GM12865 (cell line): Measurements from ENCODE around the gene EML1.

ENCODE experiments used
- DNase-seq: peaks from one replicate; pipeline ENCODE4 v3.0.0; 2010; ENCODE audit warnings: low read depth
- H3K4me3 ChIP-seq: 2 replicates; pipeline ENCODE4 v1.5.1; 2011; ENCODE audit warnings: mild to moderate bottlenecking, low read depth, low read length, control low read depth
- TF ChIP-seq, protein P1 (sequence below): IDR thresholded peaks from 2 replicates; pipeline ENCODE4 v1.5.1; 2011; ENCODE audit warnings: low read length, control low read depth, low read depth, inconsistent platforms; ENCODE audit not compliant: insufficient read depth; ENCODE audit errors: missing control alignments

The EML1 gene

DNA sequence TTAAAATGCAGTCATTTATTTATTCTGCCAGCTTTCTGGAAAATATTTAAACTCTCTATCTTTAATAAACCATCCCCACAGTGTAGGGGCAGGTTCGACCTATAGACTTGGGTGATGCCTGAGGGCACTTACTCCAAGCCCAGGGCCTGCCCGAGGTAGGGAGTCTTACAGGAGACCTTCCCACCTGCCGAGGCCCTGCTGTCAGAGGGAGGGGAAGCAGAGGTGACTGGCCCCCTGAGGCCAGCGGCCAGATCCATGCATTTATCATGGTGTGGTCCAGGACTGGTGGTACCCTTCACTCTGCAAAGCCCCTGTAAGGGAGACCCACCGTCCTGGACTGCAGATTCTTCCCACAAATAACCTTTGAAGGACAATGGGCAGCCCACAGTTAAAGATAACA is 7.6 kb downstream of the EML1 start:
- no peak for DNase-seq
- TF ChIP-seq, protein P1, sequence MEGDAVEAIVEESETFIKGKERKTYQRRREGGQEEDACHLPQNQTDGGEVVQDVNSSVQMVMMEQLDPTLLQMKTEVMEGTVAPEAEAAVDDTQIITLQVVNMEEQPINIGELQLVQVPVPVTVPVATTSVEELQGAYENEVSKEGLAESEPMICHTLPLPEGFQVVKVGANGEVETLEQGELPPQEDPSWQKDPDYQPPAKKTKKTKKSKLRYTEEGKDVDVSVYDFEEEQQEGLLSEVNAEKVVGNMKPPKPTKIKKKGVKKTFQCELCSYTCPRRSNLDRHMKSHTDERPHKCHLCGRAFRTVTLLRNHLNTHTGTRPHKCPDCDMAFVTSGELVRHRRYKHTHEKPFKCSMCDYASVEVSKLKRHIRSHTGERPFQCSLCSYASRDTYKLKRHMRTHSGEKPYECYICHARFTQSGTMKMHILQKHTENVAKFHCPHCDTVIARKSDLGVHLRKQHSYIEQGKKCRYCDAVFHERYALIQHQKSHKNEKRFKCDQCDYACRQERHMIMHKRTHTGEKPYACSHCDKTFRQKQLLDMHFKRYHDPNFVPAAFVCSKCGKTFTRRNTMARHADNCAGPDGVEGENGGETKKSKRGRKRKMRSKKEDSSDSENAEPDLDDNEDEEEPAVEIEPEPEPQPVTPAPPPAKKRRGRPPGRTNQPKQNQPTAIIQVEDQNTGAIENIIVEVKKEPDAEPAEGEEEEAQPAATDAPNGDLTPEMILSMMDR = no peak
- H3K4me3 ChIP-seq = no peak overlapping the region

DNA sequence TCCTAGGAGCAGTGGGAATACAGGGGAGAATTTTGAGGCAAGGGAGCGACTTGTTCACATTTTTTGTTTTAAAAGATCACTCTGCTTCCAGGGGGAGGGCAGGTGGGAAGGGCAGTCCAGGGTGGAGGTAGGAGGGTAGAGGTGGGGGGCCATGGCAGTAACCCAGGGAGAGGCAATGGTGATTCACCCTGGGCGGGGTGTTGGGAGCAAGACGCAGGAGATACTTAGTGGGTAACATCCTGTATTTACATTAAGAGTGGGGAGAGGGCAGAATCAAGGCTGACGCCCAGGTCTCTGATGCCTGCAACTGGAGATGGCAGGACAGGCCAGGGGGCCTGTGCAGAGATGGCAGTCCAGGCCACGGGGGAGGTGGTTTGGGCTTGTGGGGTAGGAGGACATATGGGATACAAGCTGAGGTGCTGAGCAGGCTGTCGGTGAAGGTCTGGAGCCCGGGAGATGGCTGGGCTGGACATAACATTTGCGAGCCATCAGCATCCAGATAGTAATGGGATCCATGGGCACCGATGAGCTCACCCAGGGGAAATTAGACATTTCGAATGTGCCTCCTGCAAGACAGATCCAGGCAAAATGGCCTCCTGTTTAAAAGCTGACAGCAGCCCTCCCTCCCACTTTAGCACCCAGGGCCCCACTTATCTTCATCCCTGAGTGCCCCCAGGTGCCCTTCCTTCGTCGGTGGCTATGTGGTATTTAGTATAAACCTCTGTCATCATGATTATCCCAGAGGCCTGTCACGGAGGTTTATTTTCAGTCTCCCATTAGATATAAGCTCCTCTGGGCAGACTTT is 9.3 kb downstream of the EML1 start:
- no peak for DNase-seq
- TF ChIP-seq, protein P1 = no peak
- H3K4me3 ChIP-seq = no peak overlapping the region

DNA sequence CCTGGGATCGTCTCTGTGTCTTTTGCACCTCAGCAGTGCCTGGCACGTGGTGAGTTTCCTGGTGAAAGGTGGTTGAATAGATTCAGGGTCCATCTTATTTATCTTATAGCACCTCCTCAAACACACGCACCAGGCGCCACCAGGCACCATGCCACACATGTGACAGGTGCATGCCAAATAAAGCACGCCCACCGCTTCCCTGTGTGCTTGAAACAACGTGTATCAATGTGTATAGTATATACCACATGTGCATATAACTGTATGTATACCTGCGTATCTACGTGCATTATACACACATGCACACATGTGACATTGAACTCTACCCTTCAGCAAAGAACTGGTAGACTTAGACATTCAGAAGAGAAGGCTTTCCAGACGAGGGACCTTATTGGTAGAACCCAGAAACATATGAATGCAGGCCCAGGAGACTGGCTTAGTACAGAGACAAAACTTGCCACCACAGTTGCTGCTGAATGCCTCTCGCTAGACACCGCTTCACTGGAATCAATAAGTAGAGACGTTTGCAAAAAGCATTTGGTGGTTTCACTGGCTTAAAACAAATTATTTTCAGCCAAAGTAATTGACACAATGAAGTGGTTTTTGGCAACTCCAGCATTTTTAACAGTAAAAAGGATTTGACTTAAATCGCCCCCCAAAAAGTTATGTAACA is 10.0 kb downstream of the EML1 start:
- H3K4me3 ChIP-seq = no peak overlapping the region
- no peak for DNase-seq
- TF ChIP-seq, protein P1 = no peak

DNA sequence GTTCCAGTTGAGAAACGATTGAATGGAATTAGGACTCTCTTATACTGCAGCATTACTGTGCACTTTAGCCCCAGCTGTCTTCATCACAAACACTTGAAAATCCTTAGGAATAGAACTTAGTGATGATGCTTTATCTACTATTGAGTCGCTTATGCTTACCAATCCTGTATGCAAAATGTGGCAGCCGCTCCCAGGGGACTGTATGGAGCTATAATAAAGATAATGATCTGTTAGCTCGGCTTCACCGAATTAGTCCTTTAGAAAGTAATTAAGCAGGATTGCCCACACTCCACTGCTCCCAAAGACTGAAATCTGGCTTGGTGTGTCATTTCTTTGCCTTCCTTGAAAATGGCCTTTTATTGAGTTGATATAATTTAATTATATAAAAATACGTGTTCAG is 10.6 kb downstream of the EML1 start:
- no peak overlapping the region for H3K4me3 ChIP-seq
- no peak for DNase-seq
- TF ChIP-seq, protein P1 = no peak

DNA sequence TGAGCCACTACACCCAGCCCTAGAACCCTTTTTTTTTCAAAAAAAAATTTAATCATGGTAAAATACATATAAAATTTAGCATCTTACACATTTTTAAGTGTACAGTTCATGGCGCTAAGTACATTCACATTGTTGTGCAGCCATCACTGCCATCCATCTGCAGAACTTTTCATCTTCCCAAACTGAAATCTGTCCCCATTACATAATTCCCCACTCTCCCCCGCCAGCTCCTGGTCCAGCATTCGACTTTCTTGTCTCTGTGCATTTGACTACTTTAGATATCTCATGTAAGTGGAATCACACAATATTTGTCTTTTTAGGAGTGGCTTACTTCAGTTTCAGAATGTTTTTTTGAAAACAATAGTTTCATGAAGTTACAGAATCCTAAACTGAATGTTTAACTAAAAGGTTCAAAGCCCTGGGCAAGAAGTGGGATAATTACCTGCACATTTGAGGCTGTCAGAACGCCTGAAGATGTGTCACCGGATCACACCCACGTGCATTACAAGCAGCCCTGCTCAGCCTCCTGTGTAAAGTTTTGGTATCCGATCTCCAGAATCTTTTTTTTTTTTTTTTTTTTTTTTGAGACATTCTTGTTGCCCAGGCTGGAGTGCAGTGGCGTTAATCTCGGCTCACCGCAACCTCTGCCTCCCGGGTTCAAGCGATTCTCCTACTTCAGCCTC is 12.7 kb downstream of the EML1 start:
- TF ChIP-seq, protein P1 = no peak
- H3K4me3 ChIP-seq = no peak overlapping the region
- DNase-seq = no peak

DNA sequence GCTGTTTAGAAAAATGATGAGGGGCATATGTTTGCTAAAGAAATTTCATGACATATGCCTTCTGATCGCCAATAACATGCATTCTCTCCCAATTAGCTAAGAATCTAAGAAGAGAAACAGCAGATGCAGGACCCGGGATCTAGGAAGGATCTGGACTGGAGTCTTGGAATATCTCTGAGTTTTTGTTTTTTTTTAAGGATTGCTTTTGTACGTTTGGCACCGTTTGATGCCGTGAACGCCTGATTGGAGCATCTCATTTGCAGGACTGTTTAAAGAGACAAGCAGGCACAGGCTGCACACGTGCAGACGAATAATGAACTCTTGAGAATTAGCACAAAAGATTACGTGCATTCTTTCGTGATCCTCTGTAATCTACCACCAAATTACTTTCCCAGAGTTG is 13.6 kb downstream of the EML1 start:
- TF ChIP-seq, protein P1 = no peak
- no peak overlapping the region for H3K4me3 ChIP-seq
- no peak for DNase-seq
